ENCODE data around the gene ERC1.
"Not testable (repeated sequence)": the region's sequence is repeated elsewhere in the genome, so short reads cannot be mapped to it uniquely, and the experiment has no call there.

ERC1 gene

GRCh38 chr12:1131811-1132224, 140.8 kb downstream of the ERC1 start:
- DNase-seq, result no peak

- no peak for DNase-seq
These were observed 141.3 kb downstream of the ERC1 start for GRCh38 chr12:1132311-1132710.

- no peak for DNase-seq
These were observed 147.7 kb downstream of the ERC1 start for GRCh38 chr12:1138691-1139090.

GRCh38 chr12:1146758-1147157, 155.7 kb downstream of the ERC1 start:
- DNase-seq, result not testable (repeated sequence)

- no peak for DNase-seq
These were observed 156.8 kb downstream of the ERC1 start for GRCh38 chr12:1147821-1148220.

GRCh38 chr12:1157046-1157445, 166.0 kb downstream of the ERC1 start:
- DNase-seq, result no peak

GRCh38 chr12:1161197-1161596, 170.2 kb downstream of the ERC1 start:
- no peak for DNase-seq

GRCh38 chr12:1162081-1162760, 171.2 kb downstream of the ERC1 start:
- no peak for DNase-seq

GRCh38 chr12:1167784-1168183, 176.8 kb downstream of the ERC1 start:
- DNase-seq, result no peak

GRCh38 chr12:1170411-1170810, 179.4 kb downstream of the ERC1 start:
- no peak for DNase-seq

GRCh38 chr12:1171657-1172408, 180.8 kb downstream of the ERC1 start:
- no peak for DNase-seq

GRCh38 chr12:1173781-1174617, 183.0 kb downstream of the ERC1 start:
- no peak for DNase-seq

GRCh38 chr12:1174659-1175058, 183.6 kb downstream of the ERC1 start:
- no peak for DNase-seq

GRCh38 chr12:1176191-1176590, 185.2 kb downstream of the ERC1 start:
- no peak for DNase-seq

GRCh38 chr12:1179128-1179527, 188.1 kb downstream of the ERC1 start:
- DNase-seq, result no peak

GRCh38 chr12:1182069-1182468, 191.0 kb downstream of the ERC1 start:
- DNase-seq, result no peak

- DNase-seq, result no peak
These were observed 193.4 kb downstream of the ERC1 start for GRCh38 chr12:1184402-1184801.

- DNase-seq, result no peak
These were observed 194.6 kb downstream of the ERC1 start for GRCh38 chr12:1185460-1186182.

- DNase-seq, result no peak
These were observed 195.3 kb downstream of the ERC1 start for GRCh38 chr12:1186298-1186697.

- DNase-seq, result no peak
These were observed 197.0 kb downstream of the ERC1 start for GRCh38 chr12:1188016-1188415.

- DNase-seq, result no peak
These were observed 198.1 kb downstream of the ERC1 start for GRCh38 chr12:1189163-1189562.

GRCh38 chr12:1195513-1195912, 204.5 kb downstream of the ERC1 start:
- no peak for DNase-seq

All from activated T-cell treated with anti-CD3 and anti-CD28 coated beads, Interleukin-2, amount 50 U/mL, for 48 hours (primary cell).